Activated T-cell treated with anti-CD3 and anti-CD28 coated beads, Interleukin-2, amount 50 U/mL, for 24 hours (primary cell): ENCODE results near the gene HTR3C.
"Not testable (repeated sequence)": the region's sequence is repeated elsewhere in the genome, so short reads cannot be mapped to it uniquely, and the experiment has no call there.

ENCODE experiments used
- DNase-seq: peaks from one replicate; pipeline ENCODE4 v3.0.0-alpha.2; 2020
- H3K27ac Mint-ChIP-seq: 2 replicates; pipeline ENCODE4 v1.8.0; 2020; ENCODE audit warnings: mild to moderate bottlenecking, mixed read lengths
- H3K27me3 Mint-ChIP-seq: 2 replicates; pipeline ENCODE4 v1.8.0; 2020; ENCODE audit warnings: mixed read lengths
- H3K36me3 Mint-ChIP-seq: 2 replicates; pipeline ENCODE4 v1.8.0; 2020; ENCODE audit warnings: low read depth, mixed read lengths
- H3K4me1 Mint-ChIP-seq: 2 replicates; pipeline ENCODE4 v1.8.0; 2020; ENCODE audit warnings: low read depth, mixed read lengths
- H3K4me3 Mint-ChIP-seq: 2 replicates; pipeline ENCODE4 v1.8.0; 2020; ENCODE audit warnings: mild to moderate bottlenecking, moderate library complexity, mixed read lengths
- H3K9me3 Mint-ChIP-seq: 2 replicates; pipeline ENCODE4 v1.8.0; 2020; ENCODE audit warnings: mixed read lengths

Gene HTR3C

GRCh38 chr3:184018424-184018973 lies 34.3 kb upstream of the HTR3C start:
- Mint-ChIP-seq H3K9me3 (no peaks in the 10 kb centered on the region), H3K36me3 (peaks cover 15% of the 10 kb centered on the region), H3K27ac (peak overlapping the region; percentile 95), H3K4me3 (peak overlapping the region; percentile 99), H3K4me1 (peaks cover 31% of the 10 kb centered on the region), H3K27me3 (peaks cover 21% of the 10 kb centered on the region)
- DNase-seq: no peak

GRCh38 chr3:184022323-184022722 lies 30.5 kb upstream of the HTR3C start:
- H3K9me3 Mint-ChIP-seq: no peaks in the 10 kb centered on the region
- DNase-seq: no peak
- no peak overlapping the region for H3K27ac Mint-ChIP-seq
- H3K4me3 Mint-ChIP-seq: no peak overlapping the region
- peaks cover 7% of the 10 kb centered on the region for H3K36me3 Mint-ChIP-seq
- H3K4me1 Mint-ChIP-seq: peaks cover 14% of the 10 kb centered on the region
- H3K27me3 Mint-ChIP-seq: peaks cover 30% of the 10 kb centered on the region

- H3K36me3 Mint-ChIP-seq, H3K9me3 Mint-ChIP-seq, H3K4me3 Mint-ChIP-seq, H3K4me1 Mint-ChIP-seq, DNase-seq, H3K27ac Mint-ChIP-seq: not testable (repeated sequence)
- peaks cover 30% of the 10 kb centered on the region for H3K27me3 Mint-ChIP-seq
Measured at GRCh38 chr3:184025256-184025655, 27.6 kb upstream of the HTR3C start.

- not testable (repeated sequence) for H3K4me3 Mint-ChIP-seq, H3K36me3 Mint-ChIP-seq
Measured at GRCh38 chr3:184028275-184028890, 24.5 kb upstream of the HTR3C start.

GRCh38 chr3:184029443-184029842 lies 23.4 kb upstream of the HTR3C start:
- H3K9me3 Mint-ChIP-seq: no peaks in the 10 kb centered on the region
- no peaks in the 10 kb centered on the region for H3K4me1 Mint-ChIP-seq
- H3K4me3 Mint-ChIP-seq: no peak overlapping the region
- no peak for DNase-seq
- H3K27me3 Mint-ChIP-seq: peaks cover 21% of the 10 kb centered on the region
- H3K27ac Mint-ChIP-seq: no peak overlapping the region
- no peaks in the 10 kb centered on the region for H3K36me3 Mint-ChIP-seq

More at GRCh38 chr3:184028275-184028890, 24.5 kb upstream of the HTR3C start:
- DNase-seq, H3K9me3 Mint-ChIP-seq, H3K27ac Mint-ChIP-seq, H3K4me1 Mint-ChIP-seq: not testable (repeated sequence)
- H3K27me3 Mint-ChIP-seq: peaks cover 19% of the 10 kb centered on the region

- no peak for DNase-seq
- H3K27me3 Mint-ChIP-seq: peaks cover 19% of the 10 kb centered on the region
- H3K36me3 Mint-ChIP-seq: no peaks in the 10 kb centered on the region
- H3K9me3 Mint-ChIP-seq: no peaks in the 10 kb centered on the region
- H3K4me3 Mint-ChIP-seq: no peak overlapping the region
- no peak overlapping the region for H3K27ac Mint-ChIP-seq
- no peaks in the 10 kb centered on the region for H3K4me1 Mint-ChIP-seq
Measured at GRCh38 chr3:184030536-184030935, 22.3 kb upstream of the HTR3C start.

GRCh38 chr3:184031187-184031792 lies 21.6 kb upstream of the HTR3C start, which contains the start of gene HTR3D:
HTR3D (plus strand) TSS chr3:184031742; CDS start chr3:184031742, 0 bp downstream.
- Mint-ChIP-seq H3K4me3 (no peak within 1 kb of the TSS), H3K27me3 (peaks cover 16% of the 10 kb centered on the region), H3K36me3 (no peaks in the 10 kb centered on the region), H3K9me3 (no peaks in the 10 kb centered on the region), H3K27ac (no peak within 1 kb of the TSS), H3K4me1 (no peaks in the 10 kb centered on the region)
- no peak for DNase-seq

GRCh38 chr3:184037816-184038215 lies 15.0 kb upstream of the HTR3C start:
- Mint-ChIP-seq H3K27me3 (peaks cover 3% of the 10 kb centered on the region), H3K4me3 (no peak overlapping the region), H3K27ac (no peak overlapping the region), H3K9me3 (no peaks in the 10 kb centered on the region), H3K36me3 (no peaks in the 10 kb centered on the region), H3K4me1 (no peaks in the 10 kb centered on the region)
- DNase-seq: no peak

- H3K4me3 Mint-ChIP-seq, H3K9me3 Mint-ChIP-seq, H3K36me3 Mint-ChIP-seq, H3K27me3 Mint-ChIP-seq, H3K27ac Mint-ChIP-seq, H3K4me1 Mint-ChIP-seq, DNase-seq: not testable (repeated sequence)
Measured at GRCh38 chr3:184038307-184038706, 14.5 kb upstream of the HTR3C start.

- Mint-ChIP-seq H3K36me3 (no peaks in the 10 kb centered on the region), H3K4me1 (no peaks in the 10 kb centered on the region), H3K4me3 (no peak overlapping the region), H3K27me3 (no peaks in the 10 kb centered on the region), H3K9me3 (no peaks in the 10 kb centered on the region), H3K27ac (no peak overlapping the region)
- no peak for DNase-seq
Measured at GRCh38 chr3:184039414-184039813, 13.4 kb upstream of the HTR3C start.

- no peak overlapping the region for H3K27ac Mint-ChIP-seq
- H3K27me3 Mint-ChIP-seq: no peaks in the 10 kb centered on the region
- DNase-seq: no peak
- H3K4me1 Mint-ChIP-seq: no peaks in the 10 kb centered on the region
- H3K9me3 Mint-ChIP-seq: no peaks in the 10 kb centered on the region
- no peaks in the 10 kb centered on the region for H3K36me3 Mint-ChIP-seq
- H3K4me3 Mint-ChIP-seq: no peak overlapping the region
Measured at GRCh38 chr3:184040010-184040409, 12.8 kb upstream of the HTR3C start.

- no peak overlapping the region for H3K4me3 Mint-ChIP-seq
Measured at GRCh38 chr3:184042617-184043016, 10.2 kb upstream of the HTR3C start.

GRCh38 chr3:184045995-184046394 lies 6.9 kb upstream of the HTR3C start:
- Mint-ChIP-seq H3K9me3 (no peaks in the 10 kb centered on the region), H3K4me3 (no peak overlapping the region), H3K27ac (no peak overlapping the region), H3K36me3 (no peaks in the 10 kb centered on the region), H3K4me1 (no peaks in the 10 kb centered on the region), H3K27me3 (no peaks in the 10 kb centered on the region)
- DNase-seq: no peak

More at GRCh38 chr3:184042617-184043016, 10.2 kb upstream of the HTR3C start:
- no peak for DNase-seq
- no peaks in the 10 kb centered on the region for H3K36me3 Mint-ChIP-seq
- no peaks in the 10 kb centered on the region for H3K9me3 Mint-ChIP-seq
- H3K27me3 Mint-ChIP-seq: no peaks in the 10 kb centered on the region
- no peak overlapping the region for H3K27ac Mint-ChIP-seq
- no peaks in the 10 kb centered on the region for H3K4me1 Mint-ChIP-seq

- H3K9me3 Mint-ChIP-seq: no peaks in the 10 kb centered on the region
- peaks cover 6% of the 10 kb centered on the region for H3K27me3 Mint-ChIP-seq
- no peak overlapping the region for H3K27ac Mint-ChIP-seq
- no peaks in the 10 kb centered on the region for H3K4me1 Mint-ChIP-seq
- no peak overlapping the region for H3K4me3 Mint-ChIP-seq
- DNase-seq: no peak
- no peaks in the 10 kb centered on the region for H3K36me3 Mint-ChIP-seq
Measured at GRCh38 chr3:184050217-184050847, 2.5 kb upstream of the HTR3C start.

GRCh38 chr3:184058029-184058428 lies 5.2 kb downstream of the HTR3C start:
- Mint-ChIP-seq H3K4me3 (no peak overlapping the region), H3K27ac (no peak overlapping the region), H3K4me1 (no peaks in the 10 kb centered on the region), H3K27me3 (peaks cover 3% of the 10 kb centered on the region), H3K9me3 (no peaks in the 10 kb centered on the region), H3K36me3 (no peaks in the 10 kb centered on the region)
- no peak for DNase-seq
